Peyer's patch (tissue), 4 donors: ENCODE results near the gene ZNRF1. TPM values are rescaled to one million over a fixed set of nuclear protein-coding genes. Genes with fewer than 3 reads are reported as not detected.

Experiments
- DNase-seq, 3 donors: peaks; one replicate each; pipeline ENCODE4 v3.0.0-alpha.2; 2017 to 2019
- H3K27ac ChIP-seq, 4 donors: fragments of 200-600 bp; sonication (generic); one replicate each; pipeline ENCODE4 v1.5.1; 2016 to 2019
- H3K27me3 ChIP-seq, 2 donors: fragments of 200-600 bp; sonication (generic); one replicate each; pipeline ENCODE4 v1.5.1; 2019
- H3K36me3 ChIP-seq, 3 donors: fragments of 200-600 bp; sonication (generic); one replicate each; pipeline ENCODE4 v1.5.1; 2016 to 2019
- H3K4me1 ChIP-seq, 4 donors: fragments of 200-600 bp; sonication (generic); one replicate each; pipeline ENCODE4 v1.5.1; 2016 to 2019
- H3K4me3 ChIP-seq, 4 donors: fragments of 200-600 bp; sonication (generic); 1 replicate in 3 of 4; 2 replicates in 1 of 4; pipeline ENCODE4 v1.5.1; 2016 to 2019; ENCODE audit warnings: mild to moderate bottlenecking in 1 of 4
- H3K9me3 ChIP-seq, 4 donors: fragments of 200-600 bp; sonication (generic); one replicate each; pipeline ENCODE4 v1.5.1; 2016 to 2019; ENCODE audit warnings: mild to moderate bottlenecking in 1 of 4
- POLR2A ChIP-seq, 2 donors: fragments of 450-650 bp; IDR thresholded peaks; one replicate each; pipeline ENCODE4 v1.5.1; 2017; ENCODE audit warnings: antibody characterized with exemption in 2 of 2, mild to moderate bottlenecking in 2 of 2, moderate library complexity in 2 of 2
- total RNA-seq, 4 donors: library from RNA; depleted of rRNA; stranded (reverse); fragments of >200 nt; gene quantifications; one replicate each; pipeline ENCODE4 v1.1.0, GENCODE V29; 2016
- TF ChIP-seq, protein P1 (sequence below), 6 experiments: fragments of 450-650 bp in 4 of 6; fragments of 200-600 bp in 2 of 6; sonication (generic) in 1 of 6; IDR thresholded peaks; one replicate each; pipeline ENCODE4 v1.5.1; 2017 to 2019; ENCODE audit warnings: antibody characterized with exemption in 6 of 6, mild to moderate bottlenecking in 3 of 6, moderate library complexity in 1 of 6

Gene ZNRF1
- total RNA-seq, 4 donors from 2014 or later = 10.7 to 32.7 (median 16.4) TPM

DNA sequence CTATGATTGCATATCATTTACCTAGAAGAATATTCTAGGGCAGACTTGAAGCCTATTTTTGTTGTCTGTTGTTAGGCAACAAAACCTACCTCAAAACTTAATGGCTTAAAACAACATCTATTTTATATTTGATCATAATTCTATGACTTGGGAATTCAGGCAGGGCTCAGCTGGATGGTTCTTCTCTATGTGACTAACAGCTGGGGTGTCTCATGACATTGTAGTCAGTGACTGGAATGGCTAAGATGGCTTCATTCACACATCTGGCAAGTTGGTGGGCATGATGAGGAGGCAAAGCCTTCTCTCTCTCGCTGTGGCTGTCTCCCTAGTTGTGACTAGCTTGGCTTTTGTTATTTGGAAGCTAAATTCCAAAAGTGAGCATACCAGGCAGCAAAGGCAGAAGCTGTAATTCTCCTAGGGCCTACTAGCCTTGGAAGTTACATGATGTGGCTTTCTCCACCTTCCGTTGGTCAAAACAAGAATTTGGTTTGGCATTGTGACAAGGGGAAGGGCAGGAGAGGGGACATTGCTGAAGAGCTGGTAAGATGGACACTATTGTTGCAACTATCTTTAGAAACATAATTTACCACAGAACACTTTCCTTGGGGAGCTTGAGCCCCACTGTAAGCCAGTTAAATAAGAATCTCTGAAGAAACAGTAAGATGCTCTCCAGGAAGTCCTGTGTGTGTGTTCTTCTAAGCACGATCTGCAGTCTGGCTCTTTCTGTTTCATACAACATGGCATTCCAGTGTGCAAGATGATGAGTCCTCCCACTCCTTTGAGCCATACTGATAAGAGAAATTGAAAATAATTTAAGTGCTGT lies 39.4 kb downstream of the ZNRF1 start:
- peaks cover 0 to 4% (median 0%) of the 10 kb centered on the region in 4 donors for H3K4me1 ChIP-seq
- H3K4me3 ChIP-seq = no peak overlapping the region
- H3K9me3 ChIP-seq = no peaks in the 10 kb centered on the region
- no peak for TF ChIP-seq POLR2A (IDR thresholded peaks at IDR 0.05)
- TF ChIP-seq, protein P1, sequence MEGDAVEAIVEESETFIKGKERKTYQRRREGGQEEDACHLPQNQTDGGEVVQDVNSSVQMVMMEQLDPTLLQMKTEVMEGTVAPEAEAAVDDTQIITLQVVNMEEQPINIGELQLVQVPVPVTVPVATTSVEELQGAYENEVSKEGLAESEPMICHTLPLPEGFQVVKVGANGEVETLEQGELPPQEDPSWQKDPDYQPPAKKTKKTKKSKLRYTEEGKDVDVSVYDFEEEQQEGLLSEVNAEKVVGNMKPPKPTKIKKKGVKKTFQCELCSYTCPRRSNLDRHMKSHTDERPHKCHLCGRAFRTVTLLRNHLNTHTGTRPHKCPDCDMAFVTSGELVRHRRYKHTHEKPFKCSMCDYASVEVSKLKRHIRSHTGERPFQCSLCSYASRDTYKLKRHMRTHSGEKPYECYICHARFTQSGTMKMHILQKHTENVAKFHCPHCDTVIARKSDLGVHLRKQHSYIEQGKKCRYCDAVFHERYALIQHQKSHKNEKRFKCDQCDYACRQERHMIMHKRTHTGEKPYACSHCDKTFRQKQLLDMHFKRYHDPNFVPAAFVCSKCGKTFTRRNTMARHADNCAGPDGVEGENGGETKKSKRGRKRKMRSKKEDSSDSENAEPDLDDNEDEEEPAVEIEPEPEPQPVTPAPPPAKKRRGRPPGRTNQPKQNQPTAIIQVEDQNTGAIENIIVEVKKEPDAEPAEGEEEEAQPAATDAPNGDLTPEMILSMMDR (IDR thresholded peaks at IDR 0.05) = no peak
- no peaks in the 10 kb centered on the region for H3K27me3 ChIP-seq
- H3K36me3 ChIP-seq = no peaks in the 10 kb centered on the region
- H3K27ac ChIP-seq = no peak overlapping the region
- DNase-seq = no peak

DNA sequence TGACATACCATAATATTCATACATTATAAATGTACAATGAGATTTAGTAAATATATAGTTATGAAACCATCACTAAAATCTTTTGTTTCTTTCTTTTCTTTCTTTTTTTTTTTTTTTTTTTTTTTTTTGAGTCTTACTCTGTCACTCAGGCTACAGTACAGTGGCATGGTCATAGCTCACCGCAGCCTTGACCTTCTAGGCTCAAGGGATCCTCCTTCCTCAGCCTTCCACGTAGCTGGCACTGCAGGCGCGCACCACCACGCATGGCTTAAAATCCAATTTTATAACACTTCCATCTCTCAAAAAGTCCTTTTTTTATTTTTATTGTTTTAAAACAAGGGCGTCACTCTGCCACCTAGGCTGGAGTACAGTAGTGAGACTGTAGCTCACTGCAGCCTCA lies 41.1 kb downstream of the ZNRF1 start:
- TF ChIP-seq POLR2A (IDR thresholded peaks at IDR 0.05) = no peak
- TF ChIP-seq, protein P1 (IDR thresholded peaks at IDR 0.05) = no peak
- Histone ChIP-seq H3K4me1 (peaks cover 0 to 4% (median 0%) of the 10 kb centered on the region in 4 donors), H3K9me3 (no peaks in the 10 kb centered on the region), H3K36me3 (no peaks in the 10 kb centered on the region), H3K27ac (no peak overlapping the region), H3K27me3 (no peaks in the 10 kb centered on the region), H3K4me3 (no peak overlapping the region)
- DNase-seq = no peak

DNA sequence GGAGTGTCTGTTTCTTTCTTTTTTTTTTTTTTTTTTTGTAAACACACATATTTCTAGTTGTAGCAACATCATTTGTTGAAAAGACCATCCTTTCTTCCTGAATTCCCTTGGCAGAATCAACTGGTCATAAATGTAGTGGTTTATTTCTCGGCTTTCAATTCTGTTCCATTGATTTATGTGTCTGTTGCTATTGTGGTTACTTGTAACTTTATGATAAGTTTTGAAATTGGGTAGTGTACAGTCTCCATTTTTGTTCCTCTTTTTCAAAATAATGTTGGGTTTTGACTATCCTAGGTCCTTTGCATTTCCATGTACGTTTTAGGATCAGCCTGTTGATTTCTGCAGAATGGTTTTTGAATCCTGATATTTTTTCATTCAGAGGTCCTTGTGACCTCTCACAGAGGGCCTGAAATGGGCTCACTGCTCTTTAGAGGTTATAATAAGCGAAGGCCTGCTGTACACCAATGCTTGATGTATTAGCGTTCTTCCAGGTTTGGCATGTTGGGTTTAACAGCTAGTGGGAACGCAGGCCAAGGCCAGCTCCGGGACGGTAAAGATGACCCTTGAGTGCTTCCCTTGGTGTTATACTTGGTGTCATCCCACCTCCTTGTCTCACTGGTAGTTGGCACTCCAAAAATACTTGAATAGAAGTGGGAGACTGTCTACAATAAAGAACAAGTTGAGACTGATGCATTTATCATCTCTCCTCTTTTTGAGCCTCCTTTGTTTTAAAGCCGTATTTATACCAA lies 43.8 kb downstream of the ZNRF1 start:
- no peak for DNase-seq
- peaks cover 0 to 7% (median 2%) of the 10 kb centered on the region in 4 donors for H3K4me1 ChIP-seq
- TF ChIP-seq, protein P1 (IDR thresholded peaks at IDR 0.05) = no peak
- no peak for TF ChIP-seq POLR2A (IDR thresholded peaks at IDR 0.05)

DNA sequence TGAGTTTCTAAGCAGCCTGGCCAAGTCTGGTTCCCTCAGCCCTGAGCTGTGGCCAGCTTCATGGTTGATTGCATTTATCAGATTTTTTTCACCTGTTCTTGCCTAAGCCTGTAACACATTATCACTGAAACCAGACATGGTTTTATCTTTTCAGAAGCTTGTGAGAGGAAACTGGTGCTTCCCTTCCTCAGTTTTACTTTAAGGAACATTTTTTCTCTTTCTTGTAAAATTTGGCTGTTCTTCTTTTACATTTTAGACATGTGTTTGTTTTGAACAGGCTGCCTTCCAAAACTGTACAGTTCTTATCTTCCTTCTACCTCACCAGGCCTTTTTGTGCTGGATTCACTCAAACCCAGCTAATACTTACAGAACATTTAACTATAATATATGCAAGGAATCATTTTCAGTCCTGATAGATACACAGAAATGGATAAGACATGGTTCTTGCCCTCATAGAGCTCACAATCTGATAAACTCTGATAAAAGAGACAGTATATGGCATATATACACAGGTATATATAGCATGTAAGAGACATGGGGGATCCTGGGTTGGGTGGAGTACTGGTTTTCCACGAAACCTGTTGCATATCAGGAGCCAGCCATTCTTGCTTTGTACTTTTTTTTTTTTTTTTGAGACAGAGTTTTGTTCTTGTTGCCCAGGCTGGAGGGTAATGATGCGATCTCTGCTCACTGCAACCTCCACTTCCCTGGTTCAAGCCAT lies 44.5 kb downstream of the ZNRF1 start:
- no peaks in the 10 kb centered on the region for H3K27me3 ChIP-seq
- H3K27ac ChIP-seq = peak overlapping the region in 2 of 4 donors; percentile 8 to 45
- TF ChIP-seq POLR2A (IDR thresholded peaks at IDR 0.05) = no peak
- TF ChIP-seq, protein P1 (IDR thresholded peaks at IDR 0.05) = no peak

More for the DNA sequence above, 43.8 kb downstream of the ZNRF1 start:
- H3K27ac ChIP-seq = peak overlapping the region in 2 of 4 donors; percentile 8 to 45
- H3K36me3 ChIP-seq = no peaks in the 10 kb centered on the region
- no peaks in the 10 kb centered on the region for H3K27me3 ChIP-seq
- no peaks in the 10 kb centered on the region for H3K9me3 ChIP-seq
- no peak overlapping the region for H3K4me3 ChIP-seq

DNA sequence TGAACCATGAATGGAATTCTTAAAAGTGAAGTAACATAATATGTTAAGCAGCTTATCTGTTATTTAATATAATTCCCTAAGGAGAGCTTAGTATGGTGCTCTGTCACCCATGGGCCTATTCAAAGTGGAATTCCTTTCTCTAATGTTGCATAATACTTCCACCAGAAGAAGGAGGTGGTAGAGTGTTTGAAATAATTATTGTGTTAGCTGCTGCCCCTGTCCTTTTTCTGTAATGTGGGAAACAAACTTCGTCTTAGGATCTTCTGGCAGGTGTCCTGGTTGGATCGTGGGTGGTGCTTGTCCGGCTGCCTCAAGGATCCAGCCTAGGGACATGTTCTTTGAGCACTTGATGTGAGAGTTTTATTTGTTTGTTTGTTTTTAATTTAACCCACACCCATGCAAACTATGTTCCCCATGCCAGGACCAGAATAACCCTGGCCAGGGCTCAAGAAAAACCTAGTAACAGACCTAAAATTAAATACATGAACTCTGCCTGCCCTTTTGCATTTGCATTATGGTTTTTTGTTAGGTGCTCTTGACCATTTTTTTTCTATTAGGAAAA lies 46.1 kb downstream of the ZNRF1 start:
- Histone ChIP-seq H3K36me3 (no peaks in the 10 kb centered on the region), H3K4me3 (no peak overlapping the region), H3K9me3 (no peaks in the 10 kb centered on the region), H3K27me3 (no peaks in the 10 kb centered on the region), H3K27ac (peak overlapping the region in 1 of 4 donors; percentile 10), H3K4me1 (peaks cover 0 to 7% (median 2%) of the 10 kb centered on the region in 4 donors)
- no peak for DNase-seq
- TF ChIP-seq, protein P1 (IDR thresholded peaks at IDR 0.05) = no peak
- no peak for TF ChIP-seq POLR2A (IDR thresholded peaks at IDR 0.05)

More for the DNA sequence above, 44.5 kb downstream of the ZNRF1 start:
- H3K9me3 ChIP-seq = no peaks in the 10 kb centered on the region
- peaks cover 0 to 7% (median 2%) of the 10 kb centered on the region in 4 donors for H3K4me1 ChIP-seq
- H3K4me3 ChIP-seq = no peak overlapping the region
- no peak for DNase-seq
- H3K36me3 ChIP-seq = no peaks in the 10 kb centered on the region
